ENCODE measurements around the gene MARK3.

Gene MARK3

DNA sequence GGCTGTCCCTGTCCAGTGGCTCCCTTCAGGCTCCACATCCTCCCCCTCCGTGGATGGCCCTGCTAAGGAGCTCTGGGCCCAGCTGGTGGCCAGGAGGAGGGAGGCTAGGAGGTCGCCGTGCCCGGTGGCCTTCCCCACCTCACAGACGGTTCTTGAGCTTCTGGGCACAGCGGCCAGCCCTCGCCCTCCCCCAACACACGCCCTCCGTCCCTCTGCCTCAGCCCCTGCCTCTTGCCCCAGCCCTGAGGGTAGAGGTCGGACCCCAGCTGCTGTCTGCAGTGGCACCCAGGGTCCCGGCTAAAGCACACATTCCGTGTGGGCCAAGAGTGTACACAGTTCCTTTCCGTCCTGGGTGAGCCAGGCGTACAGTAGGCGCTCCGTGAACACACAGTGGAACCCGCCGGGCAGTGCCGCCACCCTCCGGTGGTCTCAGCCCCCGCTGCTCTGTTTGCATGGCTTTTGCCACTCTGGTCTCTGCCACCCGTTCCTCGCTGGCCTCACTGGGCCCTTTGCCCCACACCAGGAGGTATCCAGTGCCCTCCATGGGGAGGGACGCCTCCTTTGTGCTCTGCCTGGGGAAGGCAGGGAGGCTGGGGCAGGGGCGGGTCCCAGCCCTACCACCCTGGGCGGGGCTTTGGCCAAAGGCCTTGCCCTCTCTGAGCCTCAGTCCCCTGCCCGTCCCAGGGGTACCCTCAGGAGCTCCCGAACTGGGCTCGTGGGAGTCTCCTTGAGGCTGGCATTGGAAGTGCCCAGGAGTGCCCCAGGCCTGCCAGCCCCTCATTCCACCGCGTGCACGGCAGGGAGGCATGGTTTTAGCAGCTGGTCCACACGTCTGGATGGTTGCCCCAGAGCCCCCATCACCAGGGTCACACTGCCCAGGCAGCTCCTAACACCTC lies 156.7 kb downstream of the MARK3 start:
- no peak for DNase-seq

- no peak for DNase-seq
These were observed 157.4 kb downstream of the MARK3 start for GRCh38 chr14:103542605-103543088.

DNA sequence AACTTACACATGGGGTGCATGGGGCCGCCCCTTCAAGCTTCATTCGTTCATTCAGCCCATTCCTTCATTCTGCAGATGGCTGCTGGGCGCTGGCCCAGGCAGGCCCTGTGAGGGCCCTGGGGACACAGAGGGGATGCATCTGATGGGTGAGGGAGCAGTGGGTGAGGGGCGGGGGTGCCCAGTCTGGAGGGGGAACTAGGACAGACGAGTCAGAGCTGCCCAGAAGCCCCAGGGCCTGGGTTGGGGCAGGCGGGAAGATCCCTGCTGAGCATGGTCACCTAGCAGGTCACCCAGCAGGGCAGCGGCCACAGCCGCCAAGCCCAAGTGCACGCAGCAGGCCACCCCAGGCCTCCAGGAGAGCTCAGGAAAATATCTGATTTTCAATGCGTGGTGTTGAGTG lies 157.9 kb downstream of the MARK3 start:
- no peak for DNase-seq

DNA sequence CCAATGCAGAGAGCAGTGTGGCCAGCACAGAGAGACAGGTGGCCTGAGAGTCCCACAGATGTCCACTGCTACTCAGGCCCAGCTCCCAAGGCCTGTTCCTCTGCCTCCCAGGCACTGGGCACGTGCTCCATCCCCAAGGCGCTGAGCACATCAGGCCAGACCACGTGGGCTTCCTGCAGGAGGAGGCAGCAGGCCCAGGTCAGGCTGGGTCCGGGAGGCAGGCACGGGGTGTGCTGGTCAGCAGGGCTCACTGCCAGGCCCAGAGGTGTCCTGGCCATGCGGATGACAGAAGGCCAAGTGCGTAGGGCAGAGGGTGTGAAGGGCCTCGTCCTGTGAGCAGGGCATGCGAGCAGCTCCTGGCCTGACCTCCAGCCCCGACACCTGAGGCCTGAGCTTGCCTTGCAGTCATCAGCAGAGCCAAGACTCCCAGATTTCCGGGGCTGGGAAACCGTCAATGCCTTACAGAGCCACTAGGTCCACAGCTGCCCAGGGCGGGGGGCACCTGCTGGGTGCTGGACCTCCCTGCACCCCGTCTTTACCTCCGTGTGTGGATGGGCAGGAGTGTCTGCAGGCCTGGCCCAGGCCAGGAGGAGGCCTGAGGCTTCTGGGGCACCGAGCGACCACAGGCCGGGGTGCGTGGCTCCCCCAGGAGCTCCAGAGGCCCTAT lies 158.6 kb downstream of the MARK3 start:
- DNase-seq = no peak

DNA sequence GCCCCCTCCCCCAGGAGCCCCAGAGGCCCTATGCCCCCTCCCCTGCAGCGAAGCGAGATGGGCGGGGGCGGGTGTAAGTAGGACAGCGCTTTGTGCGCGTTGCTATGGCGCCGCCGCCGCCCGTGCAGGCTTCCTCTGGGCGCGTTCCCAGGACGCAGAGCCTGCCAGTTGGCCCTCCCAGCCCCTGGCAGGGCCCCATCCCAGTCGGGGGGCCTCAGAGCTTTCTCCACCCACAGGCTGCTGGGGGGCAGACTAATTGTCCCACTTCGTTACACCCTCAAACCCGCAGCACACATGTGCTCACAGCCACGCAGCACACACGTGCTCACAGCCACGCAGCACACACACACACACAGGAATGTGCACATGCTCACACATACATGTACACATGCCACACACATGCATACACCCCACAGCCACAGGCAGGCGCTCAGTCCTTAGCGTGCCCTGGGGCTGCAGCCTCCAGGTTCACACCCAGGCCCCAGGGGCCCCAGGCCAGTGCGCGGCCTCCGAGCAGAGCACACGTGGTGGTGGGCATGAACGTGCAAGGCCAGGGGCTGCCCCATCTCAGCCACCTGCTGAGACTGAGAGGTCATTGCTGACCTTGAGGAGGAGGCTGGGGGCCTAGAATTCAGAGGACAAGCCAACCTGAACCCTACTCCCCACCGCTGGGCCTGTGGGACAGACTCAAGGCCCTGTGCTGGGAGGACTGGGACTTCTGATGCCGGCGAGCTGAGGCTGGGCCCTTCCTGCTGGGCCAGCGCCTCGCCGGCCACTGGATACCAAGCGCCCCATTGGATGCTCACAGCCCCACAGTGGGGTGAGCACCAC lies 159.4 kb downstream of the MARK3 start:
- no peak for DNase-seq

DNA sequence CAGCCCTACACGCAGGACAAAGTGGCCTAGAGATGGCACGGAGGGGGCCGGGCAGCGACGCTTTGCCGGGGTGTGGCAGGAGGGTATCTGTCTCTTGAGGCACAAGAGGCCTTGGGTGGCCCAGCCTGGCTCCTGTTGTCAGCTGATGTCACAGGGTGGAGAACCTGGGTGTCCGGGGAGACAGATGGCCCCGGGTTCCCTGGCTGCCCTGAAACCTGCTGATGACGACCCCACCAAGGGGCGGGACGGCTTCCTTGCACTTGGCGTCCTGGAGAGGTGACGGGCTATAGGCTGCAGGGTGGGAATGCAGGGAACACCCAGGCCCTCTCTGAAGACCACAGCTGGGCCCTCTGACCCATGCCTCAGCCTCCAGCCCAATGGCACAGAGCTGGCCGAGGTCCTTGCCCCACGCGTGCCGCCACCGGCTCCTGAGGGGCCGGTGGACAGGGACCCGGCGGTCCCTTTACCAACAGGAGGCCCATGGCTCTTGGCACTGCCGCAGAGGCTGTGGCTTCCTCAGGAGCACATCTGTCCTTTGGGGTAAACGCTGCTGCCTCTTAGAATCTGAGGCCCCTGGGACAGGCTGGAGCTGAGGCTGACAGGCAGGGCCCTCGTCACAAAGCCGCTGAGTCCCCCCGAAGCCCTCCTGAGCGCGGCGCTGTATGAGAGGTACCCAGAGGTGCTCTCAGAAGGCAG lies 160.2 kb downstream of the MARK3 start:
- no peak for DNase-seq

GRCh38 chr14:103545915-103546651 lies 160.9 kb downstream of the MARK3 start:
- DNase-seq = no peak

DNA sequence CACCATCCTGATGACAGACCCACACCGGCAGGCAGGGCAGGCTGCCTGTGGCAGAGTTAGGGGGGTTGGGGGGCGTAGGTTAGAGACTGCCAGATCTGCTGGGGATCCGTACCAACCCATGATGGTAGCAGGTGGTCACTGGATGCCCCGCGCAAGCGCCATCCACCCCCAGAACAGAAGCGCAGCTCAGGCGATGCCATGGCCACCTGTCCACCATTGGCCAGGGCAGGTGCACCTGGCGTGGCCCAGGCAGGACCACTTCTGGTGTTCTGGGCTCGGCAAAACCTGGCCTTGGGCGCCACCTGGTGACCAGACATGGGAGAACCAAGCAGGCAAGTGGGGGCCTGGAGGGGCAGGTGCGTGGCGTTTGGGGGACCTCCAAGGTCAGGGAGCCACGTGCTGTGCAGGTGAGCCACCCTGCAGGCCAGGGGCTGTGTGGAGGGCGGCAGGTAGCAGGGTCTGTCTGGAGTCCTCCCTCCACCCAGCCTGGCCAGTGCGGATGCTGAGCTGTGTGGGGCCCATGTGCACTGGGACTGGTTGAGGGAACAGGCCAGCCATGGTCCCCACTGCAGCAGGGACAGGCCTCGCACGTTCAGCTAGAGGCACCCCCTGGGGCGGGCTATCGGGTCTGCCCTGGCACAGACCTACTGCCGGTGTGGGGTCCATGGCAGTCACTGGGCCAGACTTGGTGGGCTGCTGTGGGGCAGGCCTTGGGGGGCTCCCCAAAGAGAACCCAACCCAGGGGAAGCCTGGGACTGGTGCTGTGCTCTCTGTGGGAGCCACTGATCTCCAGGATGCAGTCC lies 161.6 kb downstream of the MARK3 start:
- DNase-seq = peak; percentile 72

GRCh38 chr14:103547455-103547940 lies 162.3 kb downstream of the MARK3 start:
- DNase-seq = no peak

DNA sequence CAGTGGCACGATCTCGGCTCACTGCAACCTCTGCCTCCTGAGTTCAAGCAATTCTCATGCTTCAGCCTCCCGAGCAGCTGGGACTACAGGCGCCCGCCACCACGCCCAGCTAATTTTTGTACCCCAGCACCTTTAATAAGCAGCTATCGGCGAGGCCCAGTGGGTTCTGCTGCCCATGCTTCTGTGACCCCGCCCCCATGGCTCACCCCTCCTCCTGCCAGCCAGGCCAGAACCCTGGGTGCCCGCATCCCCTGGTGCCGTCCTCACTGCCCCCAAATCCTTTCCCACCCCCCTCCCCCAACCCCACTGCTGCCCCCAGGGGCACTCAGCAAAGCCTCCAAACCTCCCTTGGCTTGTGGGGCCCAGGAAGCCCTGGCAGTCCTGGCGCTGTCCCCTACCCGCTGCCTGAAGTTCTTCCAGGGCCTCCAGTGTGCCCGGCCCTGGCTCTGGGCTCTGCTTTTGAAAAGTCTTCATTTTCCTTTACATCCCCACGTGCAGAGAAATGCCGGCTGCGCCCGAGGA lies 162.8 kb downstream of the MARK3 start:
- DNase-seq = no peak

DNA sequence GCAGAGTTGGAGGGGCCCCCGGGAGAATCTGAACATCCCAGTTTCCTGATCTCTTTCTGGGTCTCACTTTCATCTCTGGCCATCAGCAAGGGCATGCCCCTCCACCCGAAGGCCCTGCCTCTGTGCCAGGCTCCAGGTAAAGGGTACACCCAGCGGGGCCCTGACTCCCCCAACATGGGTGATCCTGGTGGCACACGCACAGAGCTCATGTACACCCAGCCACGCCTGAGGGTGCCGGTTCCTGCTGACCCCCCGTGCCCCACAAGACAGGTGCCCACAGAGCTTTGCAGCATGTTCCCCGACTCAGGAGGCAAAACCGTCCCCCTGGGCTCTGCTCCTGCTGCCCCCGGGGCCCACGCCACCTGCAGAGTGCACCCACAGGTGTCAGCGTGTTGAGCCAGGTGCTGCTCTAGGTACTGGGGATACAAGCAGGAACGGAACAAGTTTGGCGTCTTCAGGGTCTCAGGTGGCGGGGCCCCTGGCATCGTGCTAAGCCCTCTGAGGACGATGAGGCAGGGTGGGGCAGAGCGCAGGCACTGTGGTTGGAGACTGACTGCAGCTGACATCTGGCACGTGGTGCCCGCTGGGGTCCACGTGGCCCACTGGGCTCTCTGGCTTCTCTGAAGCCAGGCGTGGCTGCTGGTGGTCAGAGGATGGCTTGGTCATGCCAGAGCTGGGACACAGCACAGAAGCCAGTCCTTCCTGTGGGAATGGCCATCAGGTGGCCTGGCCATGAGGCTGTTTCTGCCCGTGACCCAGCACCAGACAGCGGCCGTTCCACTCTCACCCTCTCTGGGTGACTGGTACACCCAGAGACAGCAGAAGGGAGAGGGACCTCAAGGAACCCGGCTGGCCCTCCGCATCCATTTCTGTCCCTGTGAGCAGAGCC lies 163.5 kb downstream of the MARK3 start:
- no peak for DNase-seq

GRCh38 chr14:103549361-103550311 lies 164.4 kb downstream of the MARK3 start:
- DNase-seq = no peak

DNA sequence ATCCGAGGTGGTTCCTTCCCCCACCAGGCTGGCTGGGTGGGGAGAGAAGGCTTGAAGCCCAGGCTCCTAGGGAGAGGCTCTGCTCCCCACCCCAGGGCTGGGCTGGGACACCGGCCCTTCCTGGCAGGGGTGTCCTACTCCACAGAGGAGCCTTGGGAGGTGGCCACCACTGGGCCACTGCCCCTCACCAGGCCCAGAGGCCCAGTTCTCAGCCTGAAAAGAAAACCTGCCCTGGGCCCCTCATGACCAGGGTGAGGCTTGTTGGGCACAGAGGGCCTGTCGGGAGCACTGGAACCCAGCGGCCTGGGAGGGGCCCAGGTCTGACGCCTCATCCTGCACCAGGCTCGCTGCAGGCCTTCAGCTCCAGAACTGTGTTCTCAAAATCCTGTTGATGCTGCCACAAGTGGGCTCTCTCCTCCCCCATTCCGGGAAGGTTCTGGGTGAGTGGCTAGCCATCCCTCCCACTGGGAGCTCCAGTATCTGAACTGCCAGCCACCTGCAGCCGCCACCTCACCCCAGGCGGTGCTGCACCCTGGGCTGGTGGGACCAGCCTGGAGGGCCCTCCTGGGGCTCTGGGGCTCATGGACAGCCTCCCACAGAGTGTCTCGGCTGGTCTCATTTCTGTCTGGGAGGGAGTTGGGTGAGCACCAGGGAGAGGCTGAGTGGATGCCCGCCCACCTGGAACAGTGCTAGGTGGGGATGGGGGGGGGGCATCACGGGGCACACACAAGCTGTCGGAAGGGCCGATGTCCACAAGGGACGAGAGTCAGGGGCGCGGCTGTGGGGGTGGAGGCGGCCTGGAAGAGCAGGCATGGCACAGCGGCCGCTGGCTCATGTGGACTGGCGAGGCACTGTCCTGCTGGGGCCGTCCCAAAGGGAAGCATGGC lies 165.5 kb downstream of the MARK3 start:
- DNase-seq = no peak

- no peak for DNase-seq
These were observed 166.1 kb downstream of the MARK3 start for GRCh38 chr14:103551338-103551762.

DNA sequence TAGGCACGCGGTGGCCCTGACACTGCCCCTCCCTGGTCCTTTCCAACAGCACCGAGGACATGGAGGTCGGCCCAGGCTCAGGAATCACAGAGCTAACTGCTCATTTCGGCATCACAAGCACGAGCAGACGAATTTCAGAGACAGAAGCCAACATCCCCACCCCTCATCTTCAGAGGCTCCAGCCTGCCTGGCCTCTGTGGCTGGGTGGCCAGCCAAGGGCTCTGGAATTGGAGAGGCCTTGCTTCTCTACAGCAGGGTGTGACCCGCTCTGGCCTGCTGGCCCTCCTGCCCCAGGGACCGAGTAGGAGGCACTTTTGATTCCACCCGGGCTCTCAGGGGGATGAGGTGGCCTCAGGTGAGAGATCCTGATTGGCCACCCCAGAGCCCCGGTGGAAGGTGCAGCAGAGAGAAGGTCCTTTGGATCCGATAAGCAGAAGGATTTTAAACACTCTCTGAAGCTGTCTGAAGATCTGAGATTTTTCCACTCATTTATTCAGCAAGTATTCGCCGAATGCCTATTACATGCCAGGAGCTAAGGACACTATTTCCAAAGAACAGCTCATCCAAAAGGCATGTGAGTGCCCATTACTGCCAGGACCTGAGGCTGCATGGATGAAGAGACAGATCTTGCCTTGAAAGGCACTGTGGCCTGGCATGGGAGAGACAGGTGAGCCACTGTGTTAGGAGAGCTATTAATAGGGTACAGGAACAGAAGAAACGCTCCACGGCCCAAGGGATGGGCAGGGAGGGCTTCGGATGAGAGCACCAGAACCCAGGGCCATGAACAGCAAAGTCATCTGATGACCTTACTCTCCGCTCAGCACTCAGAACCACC lies 167.0 kb downstream of the MARK3 start:
- no peak for DNase-seq

DNA sequence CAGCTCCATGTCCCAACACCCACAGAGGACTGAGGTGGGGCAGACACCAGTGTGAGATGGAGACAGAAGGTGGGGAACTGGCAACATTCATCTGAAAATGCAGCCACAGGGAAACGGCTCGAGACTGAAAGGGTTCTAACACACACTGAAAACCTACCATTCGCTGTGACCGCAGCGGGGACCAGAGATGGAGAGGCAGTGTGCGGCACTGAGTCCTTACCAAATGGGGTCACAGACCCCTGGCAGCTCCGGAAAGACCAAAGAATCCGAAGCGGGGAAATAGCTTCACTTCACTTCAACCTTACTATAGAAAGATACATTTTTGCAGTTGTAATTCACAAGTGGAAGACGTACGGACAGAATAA lies 167.6 kb downstream of the MARK3 start:
- no peak for DNase-seq
